SU-DHL-6 (cell line): ENCODE measurements around the gene SYS1.
A peak's percentile ranks its signal among the peaks of the same experiment; 100 is the strongest.

Experiments
- H2AFZ ChIP-seq: fragments of 200-600 bp; sonication (generic); 2 replicates; pipeline ENCODE4 v1.6.1; 2014; ENCODE audit warnings: low read depth, mild to moderate bottlenecking, moderate library complexity, mixed read lengths, antibody characterized with exemption, low read length; ENCODE audit not compliant: severe bottlenecking
- H3F3A ChIP-seq: fragments of 200-600 bp; shearing (Covaris generic); 2 replicates; pipeline ENCODE4 v1.6.0; 2016; ENCODE audit warnings: antibody characterized with exemption, mild to moderate bottlenecking; ENCODE audit not compliant: insufficient read depth
- H3K27ac ChIP-seq: fragments of 200-600 bp; sonication (generic); 2 replicates; pipeline ENCODE4 v1.5.1; 2016; ENCODE audit warnings: low read depth, mild to moderate bottlenecking, low read length, moderate library complexity, mixed read lengths
- H3K27me3 ChIP-seq: fragments of 200-600 bp; sonication (generic), shearing (Covaris generic); 2 replicates; pipeline ENCODE4 v1.6.0; 2014; ENCODE audit warnings: mild to moderate bottlenecking, low read length
- H3K36me3 ChIP-seq: fragments of 200-600 bp; sonication (generic); 2 replicates; pipeline ENCODE4 v1.6.1; 2014; ENCODE audit warnings: mild to moderate bottlenecking, low read length, mixed read lengths
- H3K4me2 ChIP-seq: fragments of 300-600, 200-600 bp; shearing (Covaris generic), sonication (generic); 2 replicates; pipeline ENCODE4 v1.6.0; 2014; ENCODE audit warnings: low read length, low read depth, mild to moderate bottlenecking; ENCODE audit not compliant: poor library complexity, severe bottlenecking
- H3K4me3 ChIP-seq: fragments of 200-600 bp; sonication (generic); 2 replicates; pipeline ENCODE4 v1.5.1; 2014; ENCODE audit warnings: antibody characterized with exemption, low read length, mild to moderate bottlenecking, mixed read lengths; ENCODE audit not compliant: insufficient read depth, poor library complexity, severe bottlenecking
- H3K79me2 ChIP-seq: fragments of 200-600 bp; sonication (generic); 2 replicates; pipeline ENCODE4 v1.6.1; 2014; ENCODE audit warnings: mild to moderate bottlenecking, low read length, moderate library complexity; ENCODE audit not compliant: insufficient read depth
- H3K9ac ChIP-seq: fragments of 200-600 bp; sonication (generic); 2 replicates; pipeline ENCODE4 v1.7.0; 2014; ENCODE audit warnings: mild to moderate bottlenecking, low read length
- H3K9me2 ChIP-seq: fragments of 200-600 bp; sonication (generic); replicated peaks from 2 replicates; pipeline ENCODE4 v1.6.1; 2014; ENCODE audit warnings: low read length; ENCODE audit not compliant: insufficient read depth
- H3K9me3 ChIP-seq: fragments of 200-600 bp; sonication (generic); 2 replicates; pipeline ENCODE4 v1.6.1; 2014; ENCODE audit warnings: low read length, mixed read lengths; ENCODE audit not compliant: insufficient read depth
- H4K20me1 ChIP-seq: fragments of 200-600 bp; sonication (generic); 2 replicates; pipeline ENCODE4 v1.6.1; 2014; ENCODE audit warnings: low read depth, mild to moderate bottlenecking, antibody characterized with exemption, low read length, moderate library complexity, mixed read lengths
- EZH2phosphoT487 ChIP-seq: fragments of 200-600 bp; sonication (generic), shearing (Covaris generic); conservative IDR thresholded peaks from 2 replicates; pipeline ENCODE4 v1.6.1; 2018; ENCODE audit warnings: mild to moderate bottlenecking, antibody characterized with exemption, low read length, moderate library complexity, mixed read lengths
- TF ChIP-seq, protein P1 (sequence below): fragments of 200-600 bp; sonication (generic); IDR thresholded peaks from one replicate; pipeline ENCODE4 v1.5.1; 2017; ENCODE audit warnings: antibody characterized with exemption, mild to moderate bottlenecking, low read length, moderate library complexity; ENCODE audit not compliant: insufficient read depth, poor library complexity, severe bottlenecking

SYS1 gene

DNA sequence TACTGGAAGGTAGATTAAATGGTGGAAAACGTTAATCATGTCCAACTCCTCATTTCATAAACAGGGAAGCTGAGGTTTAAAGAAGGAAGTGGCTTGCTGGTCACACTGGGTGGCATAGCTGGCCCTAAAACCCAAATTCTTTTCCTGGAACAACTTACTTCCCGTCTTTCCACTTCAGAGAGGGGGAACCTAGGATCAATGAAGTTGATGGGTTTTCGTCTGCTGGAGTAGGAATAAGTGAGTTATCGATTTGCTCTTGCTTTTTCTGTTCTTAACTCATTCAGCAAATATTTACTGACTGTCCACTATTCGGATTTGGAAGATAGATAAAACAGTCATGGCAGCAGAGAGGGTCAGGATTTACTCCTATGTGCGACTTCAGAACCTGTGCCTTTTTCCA is 1.2 kb upstream of the SYS1 start:
- no peaks in the 10 kb centered on the region for H3K9me3 ChIP-seq
- H3F3A ChIP-seq = no peaks in the 10 kb centered on the region; the same call in 1 of the 2 replicates
- no peaks in the 10 kb centered on the region; the same call in 1 of the 2 replicates for H3K79me2 ChIP-seq
- H3K27me3 ChIP-seq = no peaks in the 10 kb centered on the region
- no peak overlapping the region for H3K27ac ChIP-seq
- no peak overlapping the region for H3K4me3 ChIP-seq
- no peak overlapping the region for H2AFZ ChIP-seq
- H3K4me2 ChIP-seq = peak overlapping the region; percentile 18
- no peaks in the 10 kb centered on the region for H4K20me1 ChIP-seq
- H3K9me2 ChIP-seq = no peaks in the 10 kb centered on the region
- no peak for TF ChIP-seq EZH2phosphoT487
- H3K9ac ChIP-seq = no peak overlapping the region
- H3K36me3 ChIP-seq = peaks cover 8% of the 10 kb centered on the region; the same call in 1 of the 2 replicates

GRCh38 chr20:45363611-45364492 is 896 bp downstream of the SYS1 start:
- no peak for TF ChIP-seq EZH2phosphoT487
- TF ChIP-seq, protein P1, sequence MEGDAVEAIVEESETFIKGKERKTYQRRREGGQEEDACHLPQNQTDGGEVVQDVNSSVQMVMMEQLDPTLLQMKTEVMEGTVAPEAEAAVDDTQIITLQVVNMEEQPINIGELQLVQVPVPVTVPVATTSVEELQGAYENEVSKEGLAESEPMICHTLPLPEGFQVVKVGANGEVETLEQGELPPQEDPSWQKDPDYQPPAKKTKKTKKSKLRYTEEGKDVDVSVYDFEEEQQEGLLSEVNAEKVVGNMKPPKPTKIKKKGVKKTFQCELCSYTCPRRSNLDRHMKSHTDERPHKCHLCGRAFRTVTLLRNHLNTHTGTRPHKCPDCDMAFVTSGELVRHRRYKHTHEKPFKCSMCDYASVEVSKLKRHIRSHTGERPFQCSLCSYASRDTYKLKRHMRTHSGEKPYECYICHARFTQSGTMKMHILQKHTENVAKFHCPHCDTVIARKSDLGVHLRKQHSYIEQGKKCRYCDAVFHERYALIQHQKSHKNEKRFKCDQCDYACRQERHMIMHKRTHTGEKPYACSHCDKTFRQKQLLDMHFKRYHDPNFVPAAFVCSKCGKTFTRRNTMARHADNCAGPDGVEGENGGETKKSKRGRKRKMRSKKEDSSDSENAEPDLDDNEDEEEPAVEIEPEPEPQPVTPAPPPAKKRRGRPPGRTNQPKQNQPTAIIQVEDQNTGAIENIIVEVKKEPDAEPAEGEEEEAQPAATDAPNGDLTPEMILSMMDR = no peak
- H3K27ac ChIP-seq = peak overlapping the region; percentile 73

DNA sequence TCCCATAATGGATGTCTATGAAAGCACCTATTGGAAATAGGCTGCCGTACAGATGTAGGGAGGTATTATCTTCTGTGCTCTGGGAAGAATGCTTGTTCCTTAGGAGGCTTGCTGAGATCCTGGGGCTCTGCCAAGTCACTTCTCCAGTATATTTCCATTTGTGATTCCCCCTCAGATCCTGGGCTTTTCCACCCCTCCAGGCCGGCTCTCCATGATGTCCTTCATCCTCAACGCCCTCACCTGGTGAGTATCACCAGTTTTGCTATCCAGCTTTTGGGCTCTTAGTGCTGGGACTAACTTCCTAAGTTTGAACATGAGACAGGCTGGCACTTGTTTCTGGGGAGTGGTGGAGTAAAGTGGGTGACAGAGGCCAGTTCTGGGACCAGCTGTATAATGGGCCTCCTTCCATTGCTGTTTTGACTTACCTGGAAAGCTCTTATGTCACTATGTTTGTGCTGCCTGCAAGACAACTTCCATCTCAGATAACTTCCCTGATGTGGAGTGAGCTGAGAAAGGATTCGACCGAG is 2.6 kb downstream of the SYS1 start:
- H3K79me2 ChIP-seq = no peaks in the 10 kb centered on the region; the same call in 1 of the 2 replicates
- H3K9me3 ChIP-seq = no peaks in the 10 kb centered on the region
- no peaks in the 10 kb centered on the region for H4K20me1 ChIP-seq
- H3K9ac ChIP-seq = no peak overlapping the region
- H3K4me2 ChIP-seq = no peak overlapping the region
- no peak for TF ChIP-seq EZH2phosphoT487
- TF ChIP-seq, protein P1 = no peak
- H3F3A ChIP-seq = peaks cover 11% of the 10 kb centered on the region
- no peak overlapping the region for H3K27ac ChIP-seq
- H2AFZ ChIP-seq = no peak overlapping the region
- no peaks in the 10 kb centered on the region for H3K9me2 ChIP-seq
- H3K36me3 ChIP-seq = peaks cover 15% of the 10 kb centered on the region; the same call in 1 of the 2 replicates
- no peak overlapping the region for H3K4me3 ChIP-seq
- no peaks in the 10 kb centered on the region for H3K27me3 ChIP-seq

More at GRCh38 chr20:45363611-45364492, 896 bp downstream of the SYS1 start:
- Histone ChIP-seq H3K27me3 (no peaks in the 10 kb centered on the region), H3F3A (peaks cover 8% of the 10 kb centered on the region), H3K4me3 (peak overlapping the region; percentile 85), H4K20me1 (no peaks in the 10 kb centered on the region), H3K9ac (peak overlapping the region; percentile 78), H3K36me3 (peaks cover 15% of the 10 kb centered on the region; the same call in 1 of the 2 replicates), H3K9me2 (no peaks in the 10 kb centered on the region), H2AFZ (no peak overlapping the region), H3K79me2 (no peaks in the 10 kb centered on the region; the same call in 1 of the 2 replicates), H3K9me3 (no peaks in the 10 kb centered on the region), H3K4me2 (peak overlapping the region; percentile 71)
